Sigmoid colon (tissue), 4 donors: ENCODE results near the gene GALNT7.

ENCODE experiments used
- EP300 ChIP-seq, 4 donors: sonication (generic); formaldehyde crosslinking; IDR thresholded peaks; one replicate each; pipeline ENCODE4 v1.6.1; 2017; ENCODE audit warnings: antibody characterized with exemption in 4 of 4
- POLR2A ChIP-seq, 2 donors: fragments of 450-650 bp; IDR thresholded peaks; one replicate each; pipeline ENCODE4 v1.6.1; 2016; ENCODE audit warnings: antibody characterized with exemption in 2 of 2, mild to moderate bottlenecking in 2 of 2, moderate library complexity in 2 of 2
- POLR2AphosphoS5 ChIP-seq, 4 donors: sonication (generic); formaldehyde crosslinking; IDR thresholded peaks; one replicate each; pipeline ENCODE4 v1.6.1; 2017; ENCODE audit warnings: antibody characterized with exemption in 4 of 4
- TF ChIP-seq, protein P1 (sequence below), 4 experiments: fragments of 450-650 bp in 3 of 4; fragments of 200-600 bp in 1 of 4; IDR thresholded peaks; one replicate each; pipeline ENCODE4 v1.5.1; 2016 to 2019; ENCODE audit warnings: antibody characterized with exemption in 4 of 4, mild to moderate bottlenecking in 3 of 4, moderate library complexity in 2 of 4

DNA sequence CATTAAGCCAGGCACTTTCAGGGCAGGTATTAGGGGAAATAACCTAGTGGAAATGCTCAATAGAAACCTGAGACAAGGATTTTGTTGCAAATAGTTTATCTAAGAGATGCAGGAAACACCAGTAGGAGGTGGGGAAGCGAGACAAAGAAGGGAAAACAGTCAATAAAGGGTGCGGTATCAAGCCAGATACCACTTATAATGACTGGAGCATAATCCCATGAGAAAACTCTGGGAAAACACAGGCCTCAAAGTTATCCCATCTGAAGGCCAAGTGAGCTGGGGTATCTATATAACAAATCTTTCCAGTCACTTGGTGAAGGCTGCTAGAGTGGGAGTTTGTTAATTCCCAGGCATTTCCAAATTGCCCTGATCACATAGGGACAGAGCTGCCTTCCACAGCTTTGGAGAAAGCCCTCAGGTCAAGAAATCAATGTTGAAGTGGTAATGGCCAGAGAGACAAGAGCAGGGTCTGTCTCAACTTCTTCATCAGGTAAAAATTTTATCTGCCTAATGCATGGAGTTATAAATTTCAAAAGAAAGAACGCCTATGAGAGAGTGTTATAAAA is 175.3 kb downstream of the GALNT7 start:
- TF ChIP-seq, protein P1, sequence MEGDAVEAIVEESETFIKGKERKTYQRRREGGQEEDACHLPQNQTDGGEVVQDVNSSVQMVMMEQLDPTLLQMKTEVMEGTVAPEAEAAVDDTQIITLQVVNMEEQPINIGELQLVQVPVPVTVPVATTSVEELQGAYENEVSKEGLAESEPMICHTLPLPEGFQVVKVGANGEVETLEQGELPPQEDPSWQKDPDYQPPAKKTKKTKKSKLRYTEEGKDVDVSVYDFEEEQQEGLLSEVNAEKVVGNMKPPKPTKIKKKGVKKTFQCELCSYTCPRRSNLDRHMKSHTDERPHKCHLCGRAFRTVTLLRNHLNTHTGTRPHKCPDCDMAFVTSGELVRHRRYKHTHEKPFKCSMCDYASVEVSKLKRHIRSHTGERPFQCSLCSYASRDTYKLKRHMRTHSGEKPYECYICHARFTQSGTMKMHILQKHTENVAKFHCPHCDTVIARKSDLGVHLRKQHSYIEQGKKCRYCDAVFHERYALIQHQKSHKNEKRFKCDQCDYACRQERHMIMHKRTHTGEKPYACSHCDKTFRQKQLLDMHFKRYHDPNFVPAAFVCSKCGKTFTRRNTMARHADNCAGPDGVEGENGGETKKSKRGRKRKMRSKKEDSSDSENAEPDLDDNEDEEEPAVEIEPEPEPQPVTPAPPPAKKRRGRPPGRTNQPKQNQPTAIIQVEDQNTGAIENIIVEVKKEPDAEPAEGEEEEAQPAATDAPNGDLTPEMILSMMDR (IDR thresholded peaks at IDR 0.05): no peak
- TF ChIP-seq POLR2AphosphoS5 (IDR thresholded peaks at IDR 0.05) (no peak), POLR2A (IDR thresholded peaks at IDR 0.05) (no peak), EP300 (IDR thresholded peaks at IDR 0.05) (no peak)
